SK-N-DZ (cell line): ENCODE measurements around the gene CLCNKB.
"Not testable (repeated sequence)": the region's sequence is repeated elsewhere in the genome, so short reads cannot be mapped to it uniquely, and the experiment has no call there.

Experiments
- DNase-seq: peaks from one replicate; pipeline ENCODE4 v3.0.0-alpha.2; 2015; ENCODE audit warnings: low spot score

The CLCNKB gene

DNA sequence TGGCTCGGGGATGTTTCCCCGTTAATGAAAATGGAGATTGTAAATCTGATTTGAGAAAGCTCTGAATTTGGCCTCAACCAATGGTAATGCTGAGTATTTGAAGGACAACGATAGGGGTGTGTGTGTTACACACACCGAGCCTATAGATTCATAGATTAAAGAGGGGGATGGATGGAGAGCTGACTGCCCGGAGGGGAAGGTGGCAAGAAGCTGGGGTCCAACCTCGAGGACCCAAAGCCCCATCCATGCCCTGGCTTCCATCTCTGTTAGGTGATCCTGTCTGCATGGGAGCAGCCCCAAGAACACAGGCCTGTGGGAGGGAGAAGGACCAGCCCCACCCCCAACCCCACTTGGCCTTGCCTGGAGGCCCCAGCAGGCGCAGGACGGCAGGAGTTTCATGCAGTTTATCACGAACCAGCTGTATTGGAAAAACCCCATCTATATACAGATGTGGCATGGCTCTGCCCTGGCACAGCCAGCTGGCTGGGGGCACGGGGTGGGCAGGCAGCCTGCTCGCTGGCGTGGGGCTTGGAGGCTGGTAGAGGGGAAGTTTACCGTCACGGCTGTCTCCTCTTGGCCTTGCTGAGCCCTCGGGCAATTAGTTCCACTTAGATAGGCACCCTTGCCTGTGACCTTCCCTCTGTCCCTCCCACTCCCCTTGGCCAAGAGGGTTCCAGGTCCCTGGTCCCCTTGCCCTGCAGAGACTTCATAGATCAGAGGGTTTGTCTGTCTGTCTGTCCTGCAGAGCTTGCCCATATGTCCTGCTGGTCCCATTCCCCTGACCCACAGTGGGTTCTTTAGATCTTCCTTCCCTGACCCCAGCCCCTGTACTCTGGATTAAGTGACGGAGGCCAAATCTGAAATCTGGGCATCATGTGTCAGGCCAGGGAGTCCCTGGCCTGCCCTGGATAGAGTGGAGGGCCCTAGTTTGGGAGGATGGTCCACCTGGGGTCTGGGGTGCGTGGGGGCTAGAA, 28.8 kb upstream of the CLCNKB start:
- peak; percentile 20 for DNase-seq

DNA sequence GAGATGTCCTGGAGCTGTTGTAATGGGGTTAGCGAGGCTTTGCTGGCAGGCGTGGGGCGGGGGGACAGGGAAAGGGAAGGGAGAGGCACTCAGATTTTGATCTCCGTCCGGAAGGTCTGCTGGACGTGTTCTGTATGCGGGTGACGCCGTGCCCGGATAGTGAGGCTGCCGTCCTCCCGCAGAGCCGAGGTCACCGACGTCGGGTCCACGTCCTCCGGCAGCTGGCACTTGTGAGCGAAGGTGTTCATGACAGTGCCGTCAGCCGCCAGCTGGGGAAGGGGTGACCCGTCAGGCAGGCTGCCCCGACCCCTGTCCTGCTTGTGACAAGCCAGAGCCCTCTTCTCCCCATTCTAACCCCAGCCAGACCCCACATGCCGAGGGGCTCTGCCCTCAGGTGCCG, 28.1 kb upstream of the CLCNKB start:
- DNase-seq, result no peak

- DNase-seq, result no peak
Observed at GRCh38 chr1:16015960-16016901, 27.4 kb upstream of the CLCNKB start.

DNA sequence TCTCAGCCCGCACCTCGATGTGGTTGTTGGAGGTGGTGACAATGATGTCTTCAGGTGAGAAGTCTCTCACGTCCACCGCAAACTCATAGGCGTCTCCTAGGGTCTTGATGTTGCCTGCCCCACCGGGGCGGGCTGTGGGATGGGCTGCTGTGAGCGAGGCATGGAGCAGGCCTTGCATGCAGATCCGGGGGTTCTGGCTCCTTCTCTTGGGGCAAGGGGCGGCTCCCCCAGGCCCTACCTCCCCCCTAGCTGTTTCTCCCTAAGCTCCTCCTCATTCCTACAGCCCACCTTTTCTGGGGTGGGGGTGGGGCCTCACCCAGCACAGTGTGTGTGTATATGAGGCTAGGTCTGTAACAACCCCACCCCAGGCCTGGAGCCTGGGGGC, 26.5 kb upstream of the CLCNKB start:
- DNase-seq, result no peak

- DNase-seq, result peak; percentile 39
Observed at GRCh38 chr1:16017461-16018303, 25.9 kb upstream of the CLCNKB start, which contains the start of gene HSPB7. Gene HSPB7 (minus strand): TSS chr1:16018043. CDS start chr1:16017963, 80 bp downstream.

DNA sequence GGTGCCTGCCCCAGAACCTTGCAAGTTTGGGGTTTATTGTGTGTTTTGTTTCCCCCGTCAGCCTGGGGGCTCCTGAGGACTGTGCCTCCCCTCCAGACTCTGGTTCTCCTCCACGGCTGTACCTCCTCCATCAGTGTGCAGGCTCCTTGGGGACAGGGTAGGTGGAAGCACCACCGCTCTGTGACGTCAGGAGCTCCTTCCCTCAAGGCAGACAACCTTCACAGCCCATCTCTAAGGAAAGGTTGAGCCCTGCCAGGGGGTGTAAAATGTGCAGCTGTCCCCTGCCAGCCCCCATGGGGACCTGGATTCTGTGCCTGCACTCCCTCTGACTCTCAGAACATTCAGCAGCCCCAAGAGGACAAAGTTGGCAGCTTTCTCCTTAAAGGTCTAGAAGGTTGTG, 25.3 kb upstream of the CLCNKB start:
- DNase-seq, result no peak

- no peak for DNase-seq
Observed at GRCh38 chr1:16018749-16019643, 24.6 kb upstream of the CLCNKB start.

DNA sequence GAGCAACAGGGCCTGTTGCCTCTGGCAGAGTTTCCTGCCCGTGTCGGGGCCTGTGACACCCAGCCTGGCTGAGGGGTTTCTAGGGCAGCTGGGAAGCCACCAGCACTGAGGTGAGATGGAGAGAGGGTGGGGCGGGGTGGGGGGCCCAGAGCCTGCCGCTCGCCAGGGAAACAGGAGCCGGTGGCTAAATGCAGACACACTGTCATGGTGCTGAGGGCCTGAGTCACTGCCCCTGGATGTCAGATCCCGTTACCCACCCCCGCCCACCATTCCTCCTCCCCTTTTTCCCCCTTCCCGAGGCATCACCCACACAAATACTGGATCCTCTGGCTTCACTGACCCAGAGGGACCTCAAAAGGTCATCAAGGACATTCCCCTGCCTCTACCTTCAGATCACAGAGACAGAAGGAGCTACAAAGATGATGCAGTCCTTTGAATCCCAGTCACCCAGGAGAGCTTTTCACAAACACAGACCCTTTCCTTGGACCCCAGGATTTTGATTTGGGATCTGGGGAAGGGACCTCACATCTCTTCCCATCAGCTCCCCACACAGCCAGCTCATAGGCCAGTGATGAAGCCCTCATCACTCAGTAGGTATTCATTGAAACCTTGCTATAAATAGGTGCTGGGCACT, 23.8 kb upstream of the CLCNKB start:
- no peak for DNase-seq

DNA sequence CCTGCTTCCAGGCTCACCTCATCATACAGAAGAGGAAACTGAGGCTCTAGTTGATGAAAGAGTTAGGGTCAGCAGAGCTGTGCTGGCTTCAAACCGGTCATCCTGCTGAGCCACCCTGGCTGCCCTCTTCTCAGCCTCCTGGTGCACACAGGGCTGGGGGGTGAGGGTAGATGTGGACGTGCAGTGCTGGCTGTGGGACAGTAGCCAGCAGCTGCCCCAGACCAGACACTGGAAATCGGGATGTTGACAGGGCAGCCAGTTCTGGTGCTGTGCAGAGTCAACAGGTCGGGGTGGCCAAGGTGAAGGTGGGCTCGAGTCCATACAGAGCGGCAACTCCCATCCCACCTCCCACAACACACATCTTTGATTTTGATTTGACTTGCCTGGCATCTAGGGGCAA, 23.3 kb upstream of the CLCNKB start:
- no peak for DNase-seq

DNA sequence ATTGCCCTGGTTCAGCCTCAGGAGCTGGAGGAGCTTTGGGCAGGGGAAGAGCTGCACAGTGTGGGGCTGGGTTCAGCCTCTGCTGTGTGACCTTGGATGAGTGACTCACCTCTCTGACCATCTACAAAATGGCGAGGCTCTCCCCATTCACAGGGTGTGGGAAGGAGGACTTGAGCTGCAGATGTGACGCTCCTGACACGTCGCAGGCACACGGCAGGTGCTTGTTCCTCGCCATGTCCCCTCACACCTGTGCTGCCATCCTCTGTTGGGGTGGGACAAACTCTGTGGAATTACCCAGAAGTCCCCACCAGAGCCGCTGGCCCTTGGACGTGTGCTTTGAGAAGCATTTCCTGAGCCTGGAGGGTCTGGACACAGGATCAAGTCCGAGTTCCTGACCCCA, 22.7 kb upstream of the CLCNKB start:
- DNase-seq, result not testable (repeated sequence)

GRCh38 chr1:16021681-16022080, 21.9 kb upstream of the CLCNKB start, which contains the start of gene CLCNKA:
Gene CLCNKA (plus strand): TSS chr1:16022036. CDS start chr1:16022620, 584 bp downstream.
- DNase-seq, result no peak

DNA sequence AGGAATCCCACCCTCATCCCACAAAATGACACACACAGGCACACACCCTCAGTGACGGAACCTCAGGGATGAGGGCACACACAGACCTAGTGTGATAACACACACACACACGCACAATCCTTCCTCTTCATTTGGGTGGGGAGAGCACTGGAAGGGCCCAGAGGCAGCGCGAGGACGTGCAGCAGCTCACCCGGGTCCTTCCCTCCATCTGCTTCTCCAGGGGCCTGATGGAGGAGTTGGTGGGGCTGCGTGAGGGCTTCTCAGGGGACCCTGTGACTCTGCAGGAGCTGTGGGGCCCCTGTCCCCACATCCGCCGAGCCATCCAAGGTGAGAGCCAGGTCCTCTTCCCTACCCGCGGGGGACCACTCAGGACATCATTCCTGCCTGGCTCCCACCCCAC, 21.2 kb upstream of the CLCNKB start:
- DNase-seq, result no peak

DNA sequence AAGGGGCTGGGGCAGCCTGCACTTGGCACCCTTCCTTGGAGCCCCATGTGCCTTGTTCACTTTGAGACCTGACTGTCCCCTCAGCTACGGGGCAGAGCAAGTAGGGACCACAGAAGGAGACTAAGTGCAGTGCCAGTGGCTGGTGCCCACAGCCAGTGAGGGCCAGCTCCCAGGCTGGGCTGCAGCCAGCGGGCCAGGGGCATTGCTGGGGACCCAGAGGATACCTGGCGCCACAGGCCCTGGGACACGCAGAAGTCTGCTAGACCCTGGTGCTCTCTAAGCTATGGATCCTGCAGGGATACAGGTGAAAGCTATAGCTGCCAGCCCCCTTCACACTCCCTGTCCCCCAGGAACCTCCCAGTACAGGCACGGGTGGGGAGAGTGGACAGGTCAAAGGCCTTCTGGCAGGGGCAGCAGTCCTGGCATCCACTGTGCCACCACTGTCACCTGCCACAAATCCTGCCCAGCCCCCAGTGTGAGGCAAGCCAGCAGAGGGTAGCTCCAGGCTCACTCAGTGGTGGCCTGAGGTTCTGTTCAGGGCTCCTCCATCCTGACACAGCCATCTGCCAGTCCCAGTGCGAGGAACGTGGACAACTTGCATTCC, 20.4 kb upstream of the CLCNKB start:
- DNase-seq, result no peak

DNA sequence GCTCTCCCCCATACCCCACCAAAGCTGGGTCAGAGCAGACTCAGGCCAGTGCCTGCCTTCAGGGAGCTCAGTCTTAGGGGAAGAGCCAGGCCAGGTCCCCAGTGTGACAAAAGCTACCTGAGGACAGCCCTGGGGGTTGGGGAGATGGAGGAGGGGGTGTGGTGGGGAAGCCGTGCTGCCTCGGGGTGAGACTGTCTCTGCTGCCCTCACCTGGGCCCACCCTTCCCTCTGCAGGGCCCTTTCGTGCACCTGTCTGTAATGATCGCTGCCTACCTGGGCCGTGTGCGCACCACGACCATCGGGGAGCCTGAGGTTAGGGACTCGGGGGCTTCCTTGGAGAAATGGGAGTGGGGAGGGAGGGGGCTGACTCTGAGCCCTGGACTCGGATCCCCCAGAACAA, 17.3 kb upstream of the CLCNKB start:
- DNase-seq, result not testable (repeated sequence)

DNA sequence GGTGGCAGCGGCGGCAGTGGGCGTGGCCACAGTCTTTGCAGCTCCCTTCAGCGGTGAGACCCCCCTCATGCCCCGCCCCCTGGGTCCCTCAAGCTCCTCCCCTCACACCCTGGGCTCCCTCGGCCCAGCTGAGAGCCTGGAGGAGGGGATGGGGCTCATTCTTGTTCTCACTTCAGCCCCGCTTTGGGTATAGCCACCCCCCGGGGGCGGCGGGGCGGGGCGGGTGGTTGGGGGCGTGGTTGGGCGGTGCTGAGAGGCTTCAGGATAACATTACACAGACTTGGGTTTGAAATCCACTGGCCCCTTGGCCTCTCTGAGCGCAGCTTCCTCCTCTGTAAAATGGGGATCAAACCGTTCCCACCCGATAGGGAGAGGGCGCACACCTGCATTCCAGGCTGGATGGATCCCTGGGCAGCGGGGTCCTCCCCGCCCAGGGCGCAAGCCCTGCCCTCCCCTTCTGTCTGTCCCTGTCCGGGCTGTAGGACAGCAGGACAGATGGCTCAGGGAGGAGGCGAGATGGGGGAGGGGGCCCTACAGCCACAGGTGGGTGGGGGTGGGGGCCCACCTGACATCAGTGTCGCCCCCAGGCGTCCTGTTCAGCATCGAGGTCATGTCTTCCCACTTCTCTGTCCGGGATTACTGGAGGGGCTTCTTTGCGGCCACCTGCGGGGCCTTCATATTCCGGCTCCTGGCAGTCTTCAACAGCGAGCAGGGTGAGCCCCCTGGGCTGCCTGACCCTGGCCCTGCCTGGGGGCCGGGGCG, 16.7 kb upstream of the CLCNKB start:
- DNase-seq, result peak; percentile 45

GRCh38 chr1:16028237-16029002, 15.2 kb upstream of the CLCNKB start:
- no peak for DNase-seq

- DNase-seq, result not testable (repeated sequence)
Observed at GRCh38 chr1:16029003-16029268, 14.6 kb upstream of the CLCNKB start.

GRCh38 chr1:16029288-16029687, 14.3 kb upstream of the CLCNKB start:
- no peak for DNase-seq
